HG02588 (cell line): ENCODE measurements around the gene EPB41L2.
A peak's percentile ranks its signal among the peaks of the same experiment; 100 is the strongest.
"Not testable (repeated sequence)": the region's sequence is repeated elsewhere in the genome, so short reads cannot be mapped to it uniquely, and the experiment has no call there.

Source experiments
- ATAC-seq: cut with Tn5 transposase; IDR thresholded peaks from one replicate; pipeline ENCODE4 v1.9.1; 2021; ENCODE audit warnings: mild to moderate bottlenecking, moderate library complexity; ENCODE audit not compliant: unreplicated experiment

The EPB41L2 gene

DNA sequence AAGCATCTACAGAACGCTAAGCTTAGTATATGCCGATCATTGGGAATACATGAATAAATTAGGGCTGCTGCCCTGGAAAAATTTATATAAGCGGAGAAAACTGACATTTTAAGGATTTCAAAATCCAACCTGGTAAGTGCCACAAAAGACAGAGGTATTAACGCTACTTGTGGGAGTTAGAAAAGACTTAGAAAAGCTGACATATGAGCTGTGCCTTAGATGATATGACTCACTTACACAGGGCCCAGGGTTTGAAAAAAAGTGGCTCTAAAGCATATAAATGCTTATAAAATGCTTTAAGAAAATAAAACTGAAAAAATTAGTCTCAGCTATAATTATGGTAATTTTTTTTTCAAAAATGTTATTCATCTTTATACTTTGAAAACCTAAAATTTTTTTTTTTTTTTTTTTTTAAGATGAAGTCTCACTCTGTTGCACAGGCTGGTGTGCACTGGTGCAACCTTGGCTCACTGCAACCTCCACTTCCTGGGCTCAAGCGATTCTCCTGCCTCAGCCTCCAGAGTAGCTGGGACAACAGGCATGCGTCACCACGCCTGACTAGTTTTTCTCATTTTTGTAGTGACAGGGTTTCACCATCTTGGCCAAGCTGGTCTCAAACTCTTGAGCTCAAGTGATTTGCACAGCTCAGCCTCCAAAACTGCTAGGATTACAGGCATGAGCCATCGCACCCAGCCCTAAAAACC lies 25.7 kb downstream of the EPB41L2 start:
- ATAC-seq = no peak

DNA sequence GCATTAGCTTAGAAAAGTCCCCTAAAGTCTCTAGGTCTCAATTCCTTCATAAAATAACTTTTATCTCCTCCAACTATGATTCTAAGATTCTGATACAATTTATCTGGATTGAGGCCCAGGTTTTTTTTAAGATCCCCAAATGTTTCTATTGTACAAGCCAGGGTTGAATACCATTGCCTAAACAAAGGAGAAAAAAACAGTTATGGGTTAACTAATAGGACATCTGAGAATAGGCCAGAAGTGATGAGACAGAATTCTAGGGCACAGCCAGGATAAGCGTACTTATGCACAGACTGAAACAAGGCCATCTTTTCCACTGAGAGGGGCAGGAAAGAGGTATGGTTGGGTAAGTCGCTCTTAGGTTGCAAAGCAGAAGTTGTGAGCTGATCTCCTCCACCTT lies 26.4 kb downstream of the EPB41L2 start:
- no peak for ATAC-seq

DNA sequence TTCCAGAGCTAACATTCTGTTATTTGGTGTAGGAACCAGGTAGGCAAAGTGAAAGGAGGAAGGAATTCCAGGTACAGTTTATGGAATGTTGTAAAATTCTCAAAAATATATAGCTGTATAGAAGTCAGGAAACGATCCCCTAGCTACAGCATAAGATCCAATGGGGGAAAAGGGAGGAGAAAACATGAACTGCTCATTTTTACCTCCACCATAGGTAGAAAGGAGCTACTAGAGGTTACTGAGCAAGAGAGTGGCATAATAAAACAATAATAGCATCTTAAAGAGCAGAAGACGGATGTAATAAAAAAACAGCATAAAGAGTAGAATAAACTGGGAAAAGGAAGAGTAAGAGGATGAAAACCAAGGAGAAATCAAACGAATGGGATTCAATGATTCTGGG lies 26.9 kb downstream of the EPB41L2 start:
- no peak for ATAC-seq

GRCh38 chr6:131035582-131035981 lies 27.5 kb downstream of the EPB41L2 start:
- no peak for ATAC-seq

DNA sequence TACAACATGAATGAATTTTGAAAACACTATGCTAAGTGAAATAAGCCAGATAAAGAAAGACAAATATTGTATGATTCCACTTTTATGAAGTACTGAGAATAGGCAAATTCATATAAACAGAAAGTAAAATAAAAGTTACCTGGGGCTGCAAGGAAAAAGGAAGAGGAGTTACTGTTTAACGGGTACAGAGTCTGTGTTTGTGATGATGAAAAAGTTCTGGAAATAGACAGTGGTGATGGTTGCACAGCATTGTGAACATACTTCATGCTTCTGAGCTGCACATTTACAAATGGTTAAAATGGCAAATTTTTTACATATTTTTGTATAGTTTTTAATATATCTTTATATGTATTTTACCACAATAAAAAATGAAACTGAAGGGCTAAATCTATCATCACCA lies 29.4 kb downstream of the EPB41L2 start:
- ATAC-seq = no peak

- ATAC-seq = peak; percentile 93
Observed at GRCh38 chr6:131029626-131030297, 33.3 kb downstream of the EPB41L2 start.

- no peak for ATAC-seq
Observed at GRCh38 chr6:131027326-131027725, 35.7 kb downstream of the EPB41L2 start.

DNA sequence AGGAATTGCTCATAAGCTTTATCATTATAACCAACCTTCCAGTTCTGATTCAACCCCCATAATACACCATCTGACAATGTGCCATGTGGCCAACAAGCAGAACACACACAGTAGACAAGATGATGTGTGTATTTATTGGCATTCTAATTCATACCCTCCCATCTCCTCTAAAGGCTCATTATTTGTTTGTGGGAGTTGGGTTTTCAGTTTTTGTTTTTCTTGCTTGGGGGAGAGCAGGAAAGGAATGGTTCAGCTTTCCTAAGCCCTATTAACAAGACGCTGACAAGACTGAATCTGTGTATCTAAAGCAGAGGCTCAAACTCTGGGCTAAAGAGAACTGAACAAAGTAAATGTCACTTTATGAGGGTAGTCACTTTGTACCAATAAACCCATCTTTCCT lies 36.8 kb downstream of the EPB41L2 start:
- no peak for ATAC-seq

- no peak for ATAC-seq
Observed at GRCh38 chr6:131024565-131024964, 38.5 kb downstream of the EPB41L2 start.

DNA sequence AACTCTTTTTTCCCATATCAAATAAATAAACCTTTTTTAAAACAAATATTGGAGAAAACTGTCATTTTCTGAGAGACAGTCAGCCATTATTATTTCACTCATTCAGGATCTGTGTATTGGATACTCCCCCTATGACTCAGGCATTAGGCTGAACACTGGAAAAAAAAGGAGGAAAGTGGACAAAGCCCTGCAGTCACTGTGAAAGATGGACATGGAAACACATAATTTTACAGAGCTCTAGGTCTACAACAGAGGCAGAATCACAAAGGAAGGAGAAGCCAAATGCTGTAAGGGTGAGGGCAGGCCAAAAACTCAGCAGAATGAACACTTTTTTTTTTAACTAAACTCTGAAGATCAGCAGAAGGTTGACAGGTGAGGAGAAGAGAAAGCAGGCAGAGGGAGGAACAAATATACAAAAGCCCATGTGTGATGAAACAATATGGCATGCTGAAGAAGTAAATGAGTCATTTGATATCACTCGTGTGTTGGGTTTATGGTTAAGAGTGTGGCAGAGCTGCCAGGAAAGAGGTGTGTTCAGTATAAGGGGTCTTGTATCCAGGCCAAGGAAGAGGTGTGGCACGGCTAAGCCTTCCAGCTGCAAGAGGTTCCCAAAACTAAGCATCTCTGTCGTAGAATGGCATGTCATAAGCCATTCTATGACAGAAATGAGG lies 39.1 kb downstream of the EPB41L2 start:
- no peak for ATAC-seq

DNA sequence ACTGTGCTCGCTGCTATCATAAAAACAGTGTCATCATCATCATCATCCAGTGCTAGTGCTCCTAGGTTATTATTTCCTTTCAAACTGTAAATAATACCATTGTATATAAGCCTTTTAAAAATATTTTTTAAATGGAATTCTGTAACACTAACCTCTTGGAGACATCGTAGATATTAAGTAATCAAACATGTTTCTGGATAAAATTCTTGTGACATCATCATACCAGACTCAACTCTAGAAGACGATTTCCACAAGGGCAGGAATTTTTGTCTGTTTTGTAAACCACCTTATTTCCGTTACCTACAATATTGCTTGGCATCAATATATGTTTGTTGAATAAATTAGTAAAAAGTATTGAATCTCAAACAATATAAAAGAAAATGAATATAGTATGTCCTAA lies 40.4 kb downstream of the EPB41L2 start:
- no peak for ATAC-seq

- ATAC-seq = no peak
Observed at GRCh38 chr6:131017962-131018361, 45.1 kb downstream of the EPB41L2 start.

GRCh38 chr6:131015630-131016263 lies 47.3 kb downstream of the EPB41L2 start:
- no peak for ATAC-seq

GRCh38 chr6:131015025-131015591 lies 47.9 kb downstream of the EPB41L2 start:
- no peak for ATAC-seq

DNA sequence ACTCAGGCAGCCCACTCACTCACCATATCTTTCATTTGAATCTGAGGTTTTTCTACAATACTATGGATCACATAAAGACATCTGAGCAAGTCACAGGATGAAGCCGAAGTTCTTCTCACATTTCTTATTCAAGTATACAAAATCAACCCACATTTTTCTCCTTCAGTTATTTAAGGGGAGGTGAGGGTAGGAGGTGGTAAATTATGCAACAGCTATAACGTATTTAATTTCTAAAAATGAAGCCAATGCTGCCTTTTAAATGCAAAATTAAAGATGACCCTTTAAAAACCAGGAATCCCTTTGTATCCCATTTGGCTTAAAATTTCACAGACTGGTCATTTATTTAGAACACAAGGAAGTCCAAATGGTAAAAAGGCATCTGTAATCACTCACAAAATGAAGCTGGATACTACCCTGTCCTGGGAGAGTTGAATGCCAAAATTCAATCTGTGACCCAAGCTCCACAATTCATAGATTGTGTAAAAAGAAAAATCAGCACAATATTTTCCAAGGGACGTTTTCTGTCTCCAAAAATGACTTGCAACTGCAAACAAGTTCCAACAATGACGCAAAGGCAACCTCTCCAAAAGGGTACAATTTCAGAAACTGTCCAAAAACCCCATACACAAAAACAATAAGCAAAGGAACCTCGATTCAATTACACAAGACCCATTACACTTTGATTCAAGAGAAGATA lies 48.8 kb downstream of the EPB41L2 start:
- no peak for ATAC-seq

DNA sequence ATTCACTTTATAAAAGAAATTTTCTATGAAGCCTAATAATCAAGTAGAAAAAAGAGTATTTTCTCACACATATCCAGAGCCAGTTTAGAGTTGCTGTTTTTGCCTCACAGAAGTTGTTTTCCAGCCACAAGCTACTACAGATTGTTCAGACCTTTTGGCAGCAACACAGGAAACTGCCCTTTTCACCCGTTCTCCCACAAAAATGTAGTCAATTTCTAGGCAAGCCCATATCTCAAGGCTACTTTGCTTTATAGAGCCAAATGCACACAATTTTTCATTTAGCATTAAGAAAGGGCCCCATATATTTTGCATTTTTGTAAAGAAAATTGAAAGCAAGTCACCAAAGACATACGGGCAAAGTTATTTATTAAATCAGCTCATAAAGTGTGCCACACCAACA lies 49.5 kb downstream of the EPB41L2 start:
- ATAC-seq = no peak

GRCh38 chr6:131009790-131010189 lies 53.3 kb downstream of the EPB41L2 start:
- no peak for ATAC-seq

- ATAC-seq = not testable (repeated sequence)
Observed at GRCh38 chr6:131008965-131009364, 54.1 kb downstream of the EPB41L2 start.

DNA sequence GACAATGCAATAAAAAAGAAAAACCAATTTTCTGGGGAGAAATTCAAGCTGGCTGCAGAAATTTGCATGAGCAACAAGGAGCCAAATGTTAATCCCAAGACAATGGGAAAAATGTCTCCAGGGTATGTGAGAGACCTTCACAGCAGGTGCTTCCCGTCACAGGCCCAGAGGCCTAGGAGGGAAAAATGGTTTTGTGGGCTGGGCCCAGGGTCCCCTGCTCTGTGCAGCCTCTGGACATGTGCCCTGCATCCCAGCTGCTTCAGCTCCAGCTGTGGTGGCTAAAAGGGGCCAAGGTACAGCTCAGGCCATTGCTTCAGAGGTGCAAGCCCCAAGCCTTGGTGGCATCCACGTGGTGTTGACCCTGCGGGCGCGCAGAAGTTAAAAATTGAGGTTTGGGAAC lies 55.1 kb downstream of the EPB41L2 start:
- ATAC-seq = not testable (repeated sequence)

DNA sequence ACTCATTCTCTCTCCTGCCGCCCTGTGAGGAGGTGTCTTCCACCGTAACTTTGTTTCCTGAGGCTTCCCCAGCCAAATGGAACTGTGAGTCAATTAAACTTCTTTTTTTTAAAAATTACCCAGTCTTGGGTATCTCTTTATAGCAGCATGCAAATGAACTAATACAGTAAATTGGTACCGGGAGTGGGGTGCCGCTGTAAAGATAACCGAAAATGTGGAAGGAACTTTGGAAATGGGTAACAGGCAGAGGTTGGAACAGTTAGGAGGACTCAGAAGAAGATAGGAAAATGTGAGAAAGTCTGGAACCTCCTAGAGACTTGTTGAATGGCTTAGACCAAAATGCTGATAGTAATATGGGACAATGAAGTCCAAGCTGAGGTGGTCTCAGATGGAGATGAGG lies 55.8 kb downstream of the EPB41L2 start:
- ATAC-seq = no peak
